CD14-positive monocyte (primary cell): Measurements from ENCODE around the gene ISCU. TPM values are rescaled to one million over a fixed set of nuclear protein-coding genes. Genes with fewer than 3 reads are reported as not detected.

Experiments
- DNase-seq, 3 donors: peaks; one replicate each; pipeline ENCODE4 v3.0.0-alpha.2; 2011 to 2022
- H2AFZ ChIP-seq: 2 replicates; pipeline ENCODE4 v1.6.0; 2012; ENCODE audit warnings: mild to moderate bottlenecking, low read depth, low read length, inconsistent platforms; ENCODE audit not compliant: insufficient read depth, poor library complexity, severe bottlenecking
- H3K27ac ChIP-seq, 2 donors: 1 replicate in 1 of 2; 2 replicates in 1 of 2; pipeline ENCODE4 v1.5.1; 2012 to 2013; ENCODE audit warnings: low read length in 2 of 2, control low read depth in 1 of 2, inconsistent platforms in 1 of 2, low read depth in 1 of 2, mild to moderate bottlenecking in 1 of 2
- H3K27me3 ChIP-seq, 2 donors: one replicate each; pipeline versions ENCODE4 v1.6.0 to v1.6.1; 2011 to 2013; ENCODE audit warnings: low read length in 2 of 2; ENCODE audit not compliant: control insufficient read depth in 2 of 2, insufficient read depth in 2 of 2
- H3K36me3 ChIP-seq, 2 donors: replicated peaks in 1 of 2; 1 replicate in 1 of 2; 2 replicates in 1 of 2; pipeline versions ENCODE4 v1.5.1 to v1.6.1; 2012 to 2013; ENCODE audit warnings: low read length in 2 of 2, control low read depth in 1 of 2, inconsistent platforms in 1 of 2, mild to moderate bottlenecking in 1 of 2; ENCODE audit not compliant: insufficient read depth in 2 of 2, control insufficient read depth in 1 of 2
- H3K4me1 ChIP-seq, 2 donors: 1 replicate in 1 of 2; 2 replicates in 1 of 2; pipeline versions ENCODE4 v1.5.1 to v1.6.1; 2012 to 2013; ENCODE audit warnings: low read length in 2 of 2, control low read depth in 1 of 2, inconsistent platforms in 1 of 2, mild to moderate bottlenecking in 1 of 2, moderate library complexity in 1 of 2; ENCODE audit not compliant: insufficient read depth in 2 of 2, control insufficient read depth in 1 of 2
- H3K4me2 ChIP-seq: replicated peaks from 2 replicates; pipeline ENCODE3; 2012; ENCODE audit warnings: low read length, moderate library complexity, mild to moderate bottlenecking; ENCODE audit not compliant: poor library complexity, severe bottlenecking; ENCODE audit errors: extremely low read depth
- H3K4me3 ChIP-seq, 3 experiments: fragments of 200-600 bp in 1 of 3; sonication (generic) in 1 of 3; replicated peaks in 1 of 3; 1 replicate in 2 of 3; 2 replicates in 1 of 3; pipeline ENCODE4 v1.5.1; 2011 to 2013; ENCODE audit warnings: low read length in 3 of 3, mild to moderate bottlenecking in 3 of 3, control low read depth in 2 of 3, low read depth in 2 of 3, inconsistent platforms in 1 of 3, moderate library complexity in 1 of 3
- H3K79me2 ChIP-seq: 2 replicates; pipeline ENCODE4 v1.6.0; 2012; ENCODE audit warnings: mild to moderate bottlenecking, control low read depth, inconsistent platforms, low read length, moderate library complexity; ENCODE audit not compliant: insufficient read depth
- H3K9ac ChIP-seq: 2 replicates; pipeline ENCODE4 v1.6.0; 2017; ENCODE audit warnings: low read length, mild to moderate bottlenecking; ENCODE audit not compliant: insufficient read depth, poor library complexity, severe bottlenecking
- H3K9me3 ChIP-seq, 2 donors: replicated peaks in 1 of 2; 1 replicate in 1 of 2; 2 replicates in 1 of 2; pipeline versions ENCODE4 v1.5.1 to v1.6.1; 2012 to 2013; ENCODE audit warnings: low read length in 2 of 2, control low read depth in 1 of 2; ENCODE audit not compliant: control insufficient read depth in 1 of 2, insufficient read depth in 1 of 2
- H4K20me1 ChIP-seq: 2 replicates; pipeline ENCODE4 v1.6.0; 2012; ENCODE audit warnings: mild to moderate bottlenecking, low read length, control low read depth, moderate library complexity; ENCODE audit not compliant: insufficient read depth
- H3K27ac Mint-ChIP-seq, 7 donors: one replicate each; pipeline ENCODE4 v1.8.0; 2020; ENCODE audit warnings: mild to moderate bottlenecking in 7 of 7, mixed read lengths in 7 of 7, moderate library complexity in 6 of 7, inconsistent platforms in 2 of 7
- H3K27me3 Mint-ChIP-seq, 3 donors: one replicate each; pipeline ENCODE4 v1.8.0; 2021 to 2022; ENCODE audit warnings: low read depth in 3 of 3, mild to moderate bottlenecking in 3 of 3, mixed read lengths in 3 of 3, moderate library complexity in 3 of 3, inconsistent platforms in 1 of 3
- H3K36me3 Mint-ChIP-seq, 2 donors: one replicate each; pipeline ENCODE4 v1.8.0; 2020; ENCODE audit warnings: mixed read lengths in 2 of 2, inconsistent platforms in 1 of 2, mild to moderate bottlenecking in 1 of 2
- H3K4me1 Mint-ChIP-seq: one replicate; pipeline ENCODE4 v1.8.0; 2020; ENCODE audit warnings: mild to moderate bottlenecking, mixed read lengths
- H3K4me3 Mint-ChIP-seq, 2 donors: one replicate each; pipeline ENCODE4 v1.8.0; 2020; ENCODE audit warnings: mild to moderate bottlenecking in 2 of 2, mixed read lengths in 2 of 2, moderate library complexity in 1 of 2
- H3K9me3 Mint-ChIP-seq, 7 donors: one replicate each; pipeline ENCODE4 v1.8.0; 2020 to 2022; ENCODE audit warnings: mixed read lengths in 7 of 7, mild to moderate bottlenecking in 6 of 7, moderate library complexity in 6 of 7, inconsistent platforms in 2 of 7
- WGBS: methylation state at CpG from one replicate; pipeline ENCODE4 v1.1.5; 2013; ENCODE audit warnings: missing lambda C conversion rate; ENCODE audit not compliant: insufficient coverage; 5-methylcytosine and 5-hydroxymethylcytosine counted together
- intact Hi-C, 2 donors: fragments of 100-400 bp; cut with micrococcal nuclease; formaldehyde crosslinking; loops; one replicate each; pipeline versions ENCODE4 v1.15.0 to v1.15.1; 2023
- polyA plus RNA-seq, 3 donors: library from polyadenylated mRNA; depleted of rRNA in 1 of 3; unstranded in 2 of 3; stranded (reverse) in 1 of 3; fragments of 300-500 nt in 2 of 3; fragments of >200 nt in 1 of 3; fragmentation: Illumina TruSeq in 2 of 3; gene quantifications; 1 replicate in 2 of 3; 2 replicates in 1 of 3; pipeline ENCODE4 v1.2.3, GENCODE V29; 2012 to 2021
- TF ChIP-seq, protein P1 (sequence below): fragments of 200-600 bp; IDR thresholded peaks from one replicate; pipeline ENCODE4 v1.8.0; 2022; ENCODE audit warnings: antibody characterized with exemption, mild to moderate bottlenecking

Gene ISCU
- polyA plus RNA-seq, 3 donors: 90.9 to 114 (median 111) TPM

DNA sequence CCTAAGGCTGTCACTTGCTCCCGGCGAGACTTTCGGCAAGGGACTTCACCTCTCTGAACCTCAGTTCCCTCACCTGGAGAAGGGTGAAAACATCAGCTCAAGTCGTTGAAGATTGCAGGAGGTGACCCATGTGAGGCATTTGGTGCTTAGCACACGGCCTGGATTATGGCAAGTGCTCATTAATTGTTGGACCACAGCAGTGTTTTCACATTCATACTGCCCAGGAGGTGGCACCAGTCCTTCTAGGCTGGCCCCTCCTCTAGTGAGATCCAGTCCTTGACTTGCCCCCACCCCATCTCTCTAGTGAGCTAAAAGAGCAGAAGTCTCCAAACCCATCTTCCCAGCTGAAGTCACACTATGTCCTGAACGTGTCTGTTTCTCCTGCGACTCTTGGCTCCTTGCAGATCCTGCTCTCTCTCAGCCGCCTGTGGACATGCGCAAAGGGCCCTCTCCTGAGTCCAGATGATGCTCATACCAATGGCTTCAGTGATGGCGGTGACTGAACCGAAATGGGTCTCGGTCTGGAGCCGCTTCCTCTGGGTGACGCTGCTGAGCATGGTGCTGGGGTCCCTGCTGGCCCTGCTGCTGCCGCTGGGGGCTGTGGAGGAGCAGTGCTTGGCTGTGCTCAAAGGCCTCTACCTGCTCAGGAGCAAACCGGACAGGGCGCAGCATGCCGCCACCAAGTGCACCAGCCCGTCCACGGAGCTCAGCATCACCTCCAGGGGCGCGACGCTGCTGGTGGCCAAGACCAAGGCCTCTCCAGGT, 45.7 kb upstream of the ISCU start:
- H3K4me3 ChIP-seq: no peak overlapping the region
- no peak overlapping the region for H3K4me3 Mint-ChIP-seq
- peak overlapping the region; percentile 85 for H3K4me2 ChIP-seq
- H4K20me1 ChIP-seq: peaks cover 4% of the 10 kb centered on the region
- H2AFZ ChIP-seq: no peak overlapping the region
- H3K4me1 Mint-ChIP-seq: peaks cover 24% of the 10 kb centered on the region
- no peaks in the 10 kb centered on the region for H3K27me3 ChIP-seq
- H3K27ac Mint-ChIP-seq: peak overlapping the region in 5 of 7 donors; percentile 10 to 94 (median 89)
- DNase-seq: no peak
- H3K27me3 Mint-ChIP-seq: peaks cover 4 to 8% (median 8%) of the 10 kb centered on the region in 3 donors
- no peak overlapping the region for H3K9ac ChIP-seq
- TF ChIP-seq, protein P1, sequence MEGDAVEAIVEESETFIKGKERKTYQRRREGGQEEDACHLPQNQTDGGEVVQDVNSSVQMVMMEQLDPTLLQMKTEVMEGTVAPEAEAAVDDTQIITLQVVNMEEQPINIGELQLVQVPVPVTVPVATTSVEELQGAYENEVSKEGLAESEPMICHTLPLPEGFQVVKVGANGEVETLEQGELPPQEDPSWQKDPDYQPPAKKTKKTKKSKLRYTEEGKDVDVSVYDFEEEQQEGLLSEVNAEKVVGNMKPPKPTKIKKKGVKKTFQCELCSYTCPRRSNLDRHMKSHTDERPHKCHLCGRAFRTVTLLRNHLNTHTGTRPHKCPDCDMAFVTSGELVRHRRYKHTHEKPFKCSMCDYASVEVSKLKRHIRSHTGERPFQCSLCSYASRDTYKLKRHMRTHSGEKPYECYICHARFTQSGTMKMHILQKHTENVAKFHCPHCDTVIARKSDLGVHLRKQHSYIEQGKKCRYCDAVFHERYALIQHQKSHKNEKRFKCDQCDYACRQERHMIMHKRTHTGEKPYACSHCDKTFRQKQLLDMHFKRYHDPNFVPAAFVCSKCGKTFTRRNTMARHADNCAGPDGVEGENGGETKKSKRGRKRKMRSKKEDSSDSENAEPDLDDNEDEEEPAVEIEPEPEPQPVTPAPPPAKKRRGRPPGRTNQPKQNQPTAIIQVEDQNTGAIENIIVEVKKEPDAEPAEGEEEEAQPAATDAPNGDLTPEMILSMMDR: no peak
- intact Hi-C loops: loop anchor here (5.0 to 10.0 kb wide), 3 partner anchors 46 to 842 kb away; partner anchors contain the start of genes ALKBH2 (in 2 of the 2), UNG (in 2 of the 2), ISCU (in 1 of the 2) and SART3 (in 1 of the 2)
- H3K36me3 Mint-ChIP-seq: peaks cover 40 to 48% of the 10 kb centered on the region in 2 donors
- H3K79me2 ChIP-seq: peaks cover 13% of the 10 kb centered on the region
- peaks cover 0 to 2% (median 0%) of the 10 kb centered on the region in 7 donors for H3K9me3 Mint-ChIP-seq
- H3K9me3 ChIP-seq: no peaks in the 10 kb centered on the region
- WGBS: 95% methylated on average over 18 of the region's 23 CpGs
- peak overlapping the region in 1 of 2 donors; percentile 87 for H3K27ac ChIP-seq
- H3K4me1 ChIP-seq: peaks cover 13 to 22% of the 10 kb centered on the region in 2 donors
- peaks cover 41 to 50% of the 10 kb centered on the region in 2 donors for H3K36me3 ChIP-seq

DNA sequence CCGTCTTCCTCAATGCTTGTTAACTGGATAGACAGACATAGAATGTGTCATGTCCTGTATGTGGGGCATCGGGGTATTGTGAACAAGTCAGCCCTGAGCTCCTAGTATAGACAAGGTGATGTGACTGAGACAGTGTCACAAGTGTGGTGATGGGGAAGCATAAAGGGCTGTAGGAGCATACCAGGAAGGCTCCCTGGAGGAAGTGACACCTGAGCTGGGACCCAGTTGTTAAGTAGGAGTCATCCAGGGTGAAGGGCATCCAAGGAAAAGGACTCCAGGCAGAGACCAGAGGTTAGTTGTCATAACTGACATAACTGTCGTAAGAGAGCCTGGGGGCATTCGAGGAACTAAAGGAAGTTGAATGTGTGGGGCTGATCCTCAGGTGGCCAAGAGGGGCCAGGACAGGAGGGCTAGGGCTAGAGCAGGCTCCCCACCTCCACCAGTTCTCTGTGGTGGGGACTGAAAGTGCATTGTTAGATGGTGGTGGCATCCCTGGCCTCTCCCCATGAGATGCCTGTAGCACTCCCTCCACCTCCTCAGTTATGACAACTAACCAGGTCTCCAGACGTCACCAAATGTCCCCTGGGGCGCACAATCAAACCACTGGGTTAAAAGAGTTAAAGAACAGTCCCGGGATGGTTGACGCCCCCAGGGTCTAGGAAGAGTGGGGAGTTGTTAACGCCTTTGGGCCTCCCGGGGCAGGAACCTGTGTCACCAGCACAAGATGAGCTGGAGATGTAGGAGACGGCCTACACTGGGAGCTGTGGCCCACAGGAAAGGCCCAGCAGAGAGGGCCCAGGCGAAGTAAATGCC, 44.9 kb upstream of the ISCU start:
- no peaks in the 10 kb centered on the region for H3K9me3 Mint-ChIP-seq
- 92% methylated on average over 10 of the region's 12 CpGs for WGBS
- peaks cover 13 to 19% of the 10 kb centered on the region in 2 donors for H3K4me1 ChIP-seq
- peaks cover 6 to 8% (median 8%) of the 10 kb centered on the region in 3 donors for H3K27me3 Mint-ChIP-seq
- no peak overlapping the region for H3K27ac ChIP-seq
- peaks cover 48 to 56% of the 10 kb centered on the region in 2 donors for H3K36me3 Mint-ChIP-seq
- intact Hi-C loops: loop anchor here (5.0 to 10.0 kb wide), 3 partner anchors 45 to 843 kb away; partner anchors contain the start of genes ALKBH2 (in 2 of the 2), UNG (in 2 of the 2), ISCU (in 1 of the 2) and SART3 (in 1 of the 2)
- H3K9ac ChIP-seq: no peak overlapping the region
- TF ChIP-seq, protein P1: no peak
- peaks cover 22% of the 10 kb centered on the region for H3K4me1 Mint-ChIP-seq
- no peaks in the 10 kb centered on the region for H3K27me3 ChIP-seq
- no peaks in the 10 kb centered on the region for H3K9me3 ChIP-seq
- no peak for DNase-seq
- no peak overlapping the region for H2AFZ ChIP-seq
- H3K4me3 Mint-ChIP-seq: no peak overlapping the region
- peaks cover 13% of the 10 kb centered on the region for H3K79me2 ChIP-seq
- H3K27ac Mint-ChIP-seq: peak overlapping the region in 4 of 7 donors; percentile 17 to 75 (median 52)
- peaks cover 6% of the 10 kb centered on the region for H4K20me1 ChIP-seq
- peaks cover 49 to 58% of the 10 kb centered on the region in 2 donors for H3K36me3 ChIP-seq
- H3K4me3 ChIP-seq: no peak overlapping the region
- no peak overlapping the region for H3K4me2 ChIP-seq
